HepG2 (cell line): Measurements from ENCODE around the gene PRSS50. TPM values are rescaled to one million over a fixed set of nuclear protein-coding genes. Genes with fewer than 3 reads are reported as not detected.
A peak's percentile ranks its signal among the peaks of the same experiment; 100 is the strongest.

Experiments
- ATAC-seq: fragments of 200-7000 bp; cut with Tn5 transposase; 3 replicates; pipeline ENCODE4 v1.9.1; 2020; ENCODE audit warnings: mild to moderate bottlenecking, moderate library complexity
- BruUV-seq: library from RNA; stranded (reverse); fragments of 400-500 nt; replicated peaks from 2 replicates; lab custom pipeline; 2021; lab: Mats Ljungman, UMichigan
- CTCF ChIA-PET: fragments of 300-600 bp; formaldehyde crosslinking; extraction: SDS; loops from one replicate; lab custom pipeline; 2021; ENCODE audit warnings: low total read pairs, inconsistent platforms, low intra/inter-chr PET ratio; lab: Yijun Ruan, JAX
- POLR2A ChIA-PET: fragments of 350-600 bp; sonication (Branson Sonifier 250); formaldehyde crosslinking; loops from one replicate; lab custom pipeline; 2020; ENCODE audit warnings: antibody characterized with exemption, inconsistent platforms; lab: Yijun Ruan, JAX
- DNase-seq: peaks from one replicate; pipeline ENCODE4 v3.0.0-alpha.2; 2015; ENCODE audit warnings: low spot score
- FAIRE-seq: peaks from 3 replicates; lab custom pipeline; 2011; peaks lifted over from hg19 to GRCh38; lab: Jason Lieb, UNC
- H2AFZ ChIP-seq: one replicate; pipeline ENCODE4 v1.6.1; 2011; ENCODE audit warnings: low read length, inconsistent platforms
- H3K27ac ChIP-seq: fragments of 300-600 bp; 3 replicates; pipeline ENCODE4 v1.8.0; 2011; ENCODE audit warnings: mixed run types, mild to moderate bottlenecking, mixed read lengths, low read length, inconsistent platforms; ENCODE audit not compliant: insufficient read depth; ENCODE audit errors: extremely low read length
- H3K27me3 ChIP-seq, 2 experiments: fragments of 200-600 bp in 1 of 2; 2 replicates in 1 of 2; 3 replicates in 1 of 2; pipeline versions ENCODE4 v1.6.0 to v1.8.0; 2011; ENCODE audit warnings: low read length in 2 of 2, mild to moderate bottlenecking in 2 of 2, moderate library complexity in 2 of 2, inconsistent platforms in 1 of 2; ENCODE audit not compliant: insufficient read depth in 2 of 2, control insufficient read depth in 1 of 2
- H3K36me3 ChIP-seq, 2 experiments: fragments of 200-600 bp in 1 of 2; replicated peaks in 1 of 2; 2 replicates in 1 of 2; 3 replicates in 1 of 2; pipeline versions ENCODE4 v1.5.1 to v1.8.0; 2011; ENCODE audit warnings: low read length in 2 of 2, inconsistent platforms in 1 of 2; ENCODE audit not compliant: insufficient read depth in 2 of 2, control insufficient read depth in 1 of 2
- H3K4me1 ChIP-seq: 2 replicates; pipeline ENCODE4 v1.5.1; 2012; ENCODE audit warnings: low read length, inconsistent platforms; ENCODE audit not compliant: insufficient read depth
- H3K4me2 ChIP-seq: 2 replicates; pipeline ENCODE4 v1.6.0; 2011; ENCODE audit warnings: low read depth, low read length, inconsistent platforms
- H3K4me3 ChIP-seq, 3 experiments: fragments of 200-600 bp in 1 of 3; sonication (generic), shearing (Covaris generic) in 1 of 3; replicated peaks in 1 of 3; 2 replicates each; pipeline ENCODE4 v1.5.1; 2011 to 2016; ENCODE audit warnings: low read length in 3 of 3, inconsistent platforms in 2 of 3, low read depth in 2 of 3, mild to moderate bottlenecking in 2 of 3, control low read depth in 1 of 3, mixed read lengths in 1 of 3; ENCODE audit not compliant: insufficient read depth in 1 of 3
- H3K79me2 ChIP-seq: one replicate; pipeline ENCODE4 v1.6.1; 2011; ENCODE audit warnings: low read length, inconsistent platforms; ENCODE audit not compliant: insufficient read depth
- H3K9ac ChIP-seq: 2 replicates; pipeline ENCODE4 v1.6.0; 2011; ENCODE audit warnings: mild to moderate bottlenecking, low read depth, low read length, inconsistent platforms; ENCODE audit not compliant: insufficient read depth
- H3K9me3 ChIP-seq: 2 replicates; pipeline ENCODE4 v1.5.1; 2012; ENCODE audit warnings: mild to moderate bottlenecking, low read length
- H4K20me1 ChIP-seq: 2 replicates; pipeline ENCODE4 v1.6.0; 2011; ENCODE audit warnings: inconsistent platforms, mild to moderate bottlenecking, low read length, moderate library complexity; ENCODE audit not compliant: insufficient read depth
- EHMT2 ChIP-seq: fragments of 200-600 bp; sonication (generic); IDR thresholded peaks from 2 replicates; pipeline ENCODE4 v1.7.0; 2017; ENCODE audit warnings: antibody characterized with exemption, low read depth, low read length, borderline replicate concordance
- JARID2 ChIP-seq: sonication (generic); formaldehyde crosslinking; IDR thresholded peaks from 2 replicates; pipeline ENCODE4 v1.8.1; 2023; ENCODE audit warnings: missing genetic modification reagents, inconsistent platforms; ENCODE audit not compliant: insufficient replicate concordance
- PHF8 ChIP-seq: sonication (generic); formaldehyde crosslinking; IDR thresholded peaks from 2 replicates; pipeline ENCODE4 v1.5.0; 2020; ENCODE audit warnings: missing genetic modification reagents
- RFXAP ChIP-seq: sonication (generic); formaldehyde crosslinking; IDR thresholded peaks from 2 replicates; pipeline ENCODE4 v1.4.0; 2020; ENCODE audit warnings: missing genetic modification reagents, borderline replicate concordance
- SRY ChIP-seq: sonication (generic); formaldehyde crosslinking; IDR thresholded peaks from 2 replicates; pipeline ENCODE4 v1.8.0; 2022; ENCODE audit warnings: mild to moderate bottlenecking, missing genetic modification reagents
- SSRP1 ChIP-seq: IDR thresholded peaks from 2 replicates; pipeline ENCODE4 v1.6.1; 2016; ENCODE audit warnings: control low read depth
- ZBTB38 ChIP-seq: sonication (generic); formaldehyde crosslinking; IDR thresholded peaks from 2 replicates; pipeline ENCODE4 v1.5.1; 2020; ENCODE audit warnings: mild to moderate bottlenecking, missing genetic modification reagents
- ZNF20 ChIP-seq: sonication (generic); formaldehyde crosslinking; IDR thresholded peaks from 2 replicates; pipeline ENCODE4 v1.4.0; 2020; ENCODE audit warnings: mild to moderate bottlenecking, moderate library complexity, missing genetic modification reagents
- ZNF274 ChIP-seq: sonication (generic); formaldehyde crosslinking; IDR thresholded peaks from 2 replicates; pipeline ENCODE4 v1.5.1; 2020; ENCODE audit warnings: mild to moderate bottlenecking, missing genetic modification reagents
- ZNF510 ChIP-seq: sonication (generic); formaldehyde crosslinking; IDR thresholded peaks from 2 replicates; pipeline ENCODE4 v1.4.0; 2020; ENCODE audit warnings: low read depth, mild to moderate bottlenecking, missing genetic modification reagents
- ZNF530 ChIP-seq: sonication (generic); formaldehyde crosslinking; IDR thresholded peaks from 2 replicates; pipeline ENCODE4 v1.5.0; 2020; ENCODE audit warnings: low read depth, mild to moderate bottlenecking, missing genetic modification reagents
- ZNF629 ChIP-seq: sonication (generic); formaldehyde crosslinking; conservative IDR thresholded peaks from 2 replicates; pipeline ENCODE4 v1.5.0; 2020; ENCODE audit warnings: missing genetic modification reagents
- ZNF7 ChIP-seq: IDR thresholded peaks from 2 replicates; pipeline ENCODE4 v1.6.1; 2016; ENCODE audit warnings: missing biosample characterization, missing genetic modification reagents
- ZNF776 ChIP-seq: sonication (generic); formaldehyde crosslinking; IDR thresholded peaks from 2 replicates; pipeline ENCODE4 v1.4.0; 2020; ENCODE audit warnings: mild to moderate bottlenecking, missing genetic modification reagents
- ZNF839 ChIP-seq: sonication (generic); formaldehyde crosslinking; IDR thresholded peaks from 2 replicates; pipeline ENCODE4 v1.4.0; 2020; ENCODE audit warnings: missing genetic modification reagents, mild to moderate bottlenecking, borderline replicate concordance
- WGBS: methylation state at CpG from one replicate; pipeline ENCODE4 v1.1.6; 2017; ENCODE audit warnings: low lambda C conversion rate; 5-methylcytosine and 5-hydroxymethylcytosine counted together
- in situ Hi-C: cut with HindIII; loops from 2 replicates; pipeline ENCODE4 v1.10.0; 2017; ENCODE audit warnings: low pct_unique_long_range_greater_than_20kb; ENCODE audit not compliant: extremely low pct_ligation_motif_present
- intact Hi-C: fragments of 100-400 bp; cut with micrococcal nuclease; formaldehyde crosslinking; loops from one replicate; pipeline ENCODE4 v1.10.0; 2022; ENCODE audit not compliant: unreplicated experiment
- polyA plus RNA-seq, 8 experiments: library from polyadenylated mRNA; depleted of rRNA in 3 of 8; stranded (reverse) in 7 of 8; unstranded in 1 of 8; fragments of >200 nt; fragmentation: Illumina TruSeq in 4 of 8; extraction: Trizol in 4 of 8; gene quantifications; 2 replicates each; pipeline versions ENCODE4 v1.2.1 to v1.2.3, GENCODE V29; 2011 to 2016; ENCODE audit warnings: low read depth in 4 of 8, missing spikeins in 1 of 8, mixed read lengths in 1 of 8; ENCODE audit not compliant: insufficient read depth in 1 of 8
- total RNA-seq, 5 experiments: library from RNA; depleted of rRNA; stranded (reverse); fragments of >200 nt; fragmentation: Illumina TruSeq; extraction: Trizol; gene quantifications; 2 replicates each; pipeline ENCODE4 v1.2.3, GENCODE V29; 2016; ENCODE audit warnings: low read depth in 1 of 5
- TF ChIP-seq, protein P1 (sequence below): sonication (generic); formaldehyde crosslinking; IDR thresholded peaks from 2 replicates; pipeline ENCODE4 v1.4.0; 2020; ENCODE audit warnings: mild to moderate bottlenecking, missing genetic modification reagents, borderline replicate concordance

Gene PRSS50
- total and polyA plus RNA-seq, 2 of the 13 experiments (the other 11 are each of a cell fraction or from before 2014, with no cell fraction given): not detected

DNA sequence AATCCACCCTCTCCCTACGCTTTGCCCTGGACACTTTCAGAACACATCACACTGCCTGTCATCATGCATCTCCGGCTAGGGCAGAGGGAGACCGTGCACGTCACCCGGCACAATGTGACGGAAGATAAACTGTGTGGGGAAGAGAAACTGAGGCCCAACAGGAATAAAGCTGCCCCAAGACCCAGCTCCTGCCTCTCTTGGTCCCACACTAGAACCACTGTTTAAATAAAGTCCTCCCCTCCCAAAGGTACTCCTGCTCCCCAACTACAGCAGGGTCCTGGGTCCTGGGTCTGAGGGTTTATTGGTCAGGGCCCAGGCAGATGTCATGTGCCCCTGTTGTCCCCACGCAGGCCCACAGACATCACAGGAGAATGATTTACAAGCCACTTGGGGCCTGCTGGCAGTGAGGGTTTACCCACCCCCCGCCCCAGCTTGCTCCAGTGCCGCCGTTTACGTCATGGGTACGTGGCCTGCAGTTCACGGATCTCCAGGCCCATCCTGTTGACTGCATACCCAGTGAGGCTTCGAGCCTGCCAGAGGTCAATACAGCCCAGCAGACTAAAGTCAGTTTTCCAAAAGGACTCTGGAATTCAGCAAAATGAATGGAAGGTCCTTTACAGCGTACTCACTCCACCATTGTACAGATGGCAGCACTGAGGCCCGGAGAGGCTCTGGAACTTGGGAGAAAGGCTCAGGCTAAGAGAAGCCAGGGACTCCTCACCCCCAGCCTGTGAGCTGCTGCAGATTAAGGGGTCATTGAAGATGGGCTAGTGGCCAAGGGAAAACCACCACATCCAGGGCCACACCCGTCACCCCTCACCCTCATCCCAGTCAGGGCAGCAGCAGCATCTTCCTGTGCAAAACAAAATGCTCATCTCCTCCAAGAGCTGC is 47.4 kb downstream of the PRSS50 start:
- in situ Hi-C loops: loop anchor here (10.0 kb wide), 1 partner anchor 185 kb away; no protein-coding TSS in a partner anchor
- ChIA-PET CTCF (no interaction called here), POLR2A (no interaction called here)
- WGBS: 58% methylated on average over 11 of the region's 17 CpGs
- ATAC-seq (no peak), FAIRE-seq (no peak), DNase-seq (no peak)
- Histone ChIP-seq H3K79me2 (no peaks in the 10 kb centered on the region), H3K4me1 (no peaks in the 10 kb centered on the region), H3K36me3 (no peaks in the 10 kb centered on the region), H4K20me1 (no peaks in the 10 kb centered on the region), H3K9ac (no peak overlapping the region), H3K27me3 (peaks cover 0 to 25% of the 10 kb centered on the region in 2 experiments; a peak in 3 of 5 replicates), H3K4me2 (no peak overlapping the region), H3K27ac (no peak overlapping the region), H3K9me3 (no peaks in the 10 kb centered on the region), H2AFZ (no peak overlapping the region), H3K4me3 (no peak overlapping the region)
- intact Hi-C loops: no loop called here
- TF ChIP-seq ZNF629 (CRISPR knock-in tag): peak; percentile 28; the same call in 1 of the 2 replicates
- TF ChIP-seq ZNF510 (CRISPR knock-in tag): no peak
- BruUV-seq: no TSS peak

GRCh38 chr3:46669191-46669999 is 48.3 kb downstream of the PRSS50 start:
- Histone ChIP-seq H3K4me1 (no peaks in the 10 kb centered on the region), H3K27me3 (peaks cover 0 to 19% of the 10 kb centered on the region in 2 experiments; a peak in 3 of 5 replicates), H3K9me3 (no peaks in the 10 kb centered on the region), H3K27ac (no peak overlapping the region), H3K4me3 (no peak overlapping the region), H4K20me1 (no peaks in the 10 kb centered on the region), H3K36me3 (no peaks in the 10 kb centered on the region), H3K79me2 (no peaks in the 10 kb centered on the region), H3K9ac (no peak overlapping the region), H2AFZ (no peak overlapping the region), H3K4me2 (no peak overlapping the region)
- in situ Hi-C loops: loop anchor here (10.0 kb wide), 1 partner anchor 185 kb away; no protein-coding TSS in a partner anchor
- ChIA-PET POLR2A (no interaction called here), CTCF (no interaction called here)
- FAIRE-seq: no peak
- DNase-seq: no peak
- no peak for ATAC-seq
- no TSS peak for BruUV-seq
- intact Hi-C loops: no loop called here
- WGBS: 34% methylated on average over 4 of the region's 9 CpGs
- TF ChIP-seq SSRP1 (CRISPR knock-in tag) (no peak), PHF8 (CRISPR knock-in tag) (no peak), RFXAP (CRISPR knock-in tag) (no peak), ZNF776 (CRISPR knock-in tag) (no peak), EHMT2 (no peak), SRY (CRISPR knock-in tag) (no peak), ZBTB38 (CRISPR knock-in tag) (no peak), ZNF530 (CRISPR knock-in tag) (no peak), ZNF839 (CRISPR knock-in tag) (no peak), JARID2 (CRISPR knock-in tag) (no peak), ZNF274 (CRISPR knock-in tag) (no peak), ZNF7 (CRISPR knock-in tag) (no peak), ZNF20 (CRISPR knock-in tag) (no peak)
- TF ChIP-seq, protein P1, sequence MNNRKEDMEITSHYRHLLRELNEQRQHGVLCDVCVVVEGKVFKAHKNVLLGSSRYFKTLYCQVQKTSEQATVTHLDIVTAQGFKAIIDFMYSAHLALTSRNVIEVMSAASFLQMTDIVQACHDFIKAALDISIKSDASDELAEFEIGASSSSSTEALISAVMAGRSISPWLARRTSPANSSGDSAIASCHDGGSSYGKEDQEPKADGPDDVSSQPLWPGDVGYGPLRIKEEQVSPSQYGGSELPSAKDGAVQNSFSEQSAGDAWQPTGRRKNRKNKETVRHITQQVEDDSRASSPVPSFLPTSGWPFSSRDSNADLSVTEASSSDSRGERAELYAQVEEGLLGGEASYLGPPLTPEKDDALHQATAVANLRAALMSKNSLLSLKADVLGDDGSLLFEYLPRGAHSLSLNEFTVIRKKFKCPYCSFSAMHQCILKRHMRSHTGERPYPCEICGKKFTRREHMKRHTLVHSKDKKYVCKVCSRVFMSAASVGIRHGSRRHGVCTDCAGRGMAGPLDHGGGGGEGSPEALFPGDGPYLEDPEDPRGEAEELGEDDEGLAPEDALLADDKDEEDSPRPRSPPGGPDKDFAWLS: no peak
